Loucy (cell line): ENCODE data around the gene SULT1E1.

Source experiments
- CTCF ChIP-seq: fragments of 200-600 bp; sonication (generic); conservative IDR thresholded peaks from 2 replicates; pipeline ENCODE4 v1.5.1; 2014; ENCODE audit warnings: mild to moderate bottlenecking, antibody characterized with exemption, low read length
- EZH2phosphoT487 ChIP-seq: fragments of 200-600 bp; IDR thresholded peaks from 2 replicates; pipeline ENCODE4 v1.6.1; 2018; ENCODE audit warnings: antibody characterized with exemption, mild to moderate bottlenecking, moderate library complexity, borderline replicate concordance

GRCh38 chr4:69849297-69849696, 10.6 kb downstream of the SULT1E1 start:
- TF ChIP-seq CTCF, result no peak
- no peak for TF ChIP-seq EZH2phosphoT487
